ENCODE measurements around the gene TIMM8A. TPM values are rescaled to one million over a fixed set of nuclear protein-coding genes. Genes with fewer than 3 reads are reported as not detected.
A peak's percentile ranks its signal among the peaks of the same experiment; 100 is the strongest.

TIMM8A gene
- total RNA-seq, result 10 to 100 TPM; 16.7 to 23.6 TPM

GRCh38 chrX:101348452-101349192 lies at the start of gene TIMM8A:
TIMM8A (minus strand) TSS chrX:101348742; CDS start chrX:101348664, 78 bp downstream.
- no peaks in the 10 kb centered on the region for H3K27me3 Mint-ChIP-seq
- peak; percentile 99 for ATAC-seq
- CTCF ChIA-PET, result interaction anchor here (1.4 kb wide), 1 partner anchor 42 kb away, joined by 5 read pairs; the partner anchor contains the start of gene RPL36A
- peak; percentile 86 for DNase-seq
- H3K27ac Mint-ChIP-seq, result peak within 1 kb of the TSS; percentile 91
- H3K36me3 Mint-ChIP-seq, result peaks cover 8% of the 10 kb centered on the region
- peak within 1 kb of the TSS; percentile 89 for H3K4me3 Mint-ChIP-seq
- no peaks in the 10 kb centered on the region for H3K9me3 Mint-ChIP-seq (ENCODE audit: low read depth)
- H3K4me1 Mint-ChIP-seq, result peaks cover 15% of the 10 kb centered on the region

- ATAC-seq (no peak), DNase-seq (no peak)
- H3K36me3 Mint-ChIP-seq, result peaks cover 36% of the 10 kb centered on the region
- no peaks in the 10 kb centered on the region for H3K9me3 Mint-ChIP-seq (ENCODE audit: low read depth)
- no peak overlapping the region for H3K4me3 Mint-ChIP-seq
- no peaks in the 10 kb centered on the region for H3K27me3 Mint-ChIP-seq
- peaks cover 19% of the 10 kb centered on the region for H3K4me1 Mint-ChIP-seq
- peak overlapping the region; percentile 5 for H3K27ac Mint-ChIP-seq
- CTCF ChIA-PET, result no interaction called here
These were observed 49.2 kb upstream of the TIMM8A start for GRCh38 chrX:101397779-101398178.

- Mint-ChIP-seq H3K9me3 (ENCODE audit: low read depth) (no peaks in the 10 kb centered on the region), H3K4me3 (no peak overlapping the region), H3K27me3 (no peaks in the 10 kb centered on the region), H3K36me3 (peaks cover 46% of the 10 kb centered on the region), H3K27ac (peak overlapping the region; percentile 34), H3K4me1 (peaks cover 24% of the 10 kb centered on the region)
- DNase-seq (no peak), ATAC-seq (no peak)
- CTCF ChIA-PET, result interaction anchor here (1.0 to 1.7 kb wide), 2 partner anchors 8 to 115 kb away, joined by 3 read pairs; no protein-coding TSS in a partner anchor
These were observed 47.2 kb upstream of the TIMM8A start for GRCh38 chrX:101395789-101396188.

DNA sequence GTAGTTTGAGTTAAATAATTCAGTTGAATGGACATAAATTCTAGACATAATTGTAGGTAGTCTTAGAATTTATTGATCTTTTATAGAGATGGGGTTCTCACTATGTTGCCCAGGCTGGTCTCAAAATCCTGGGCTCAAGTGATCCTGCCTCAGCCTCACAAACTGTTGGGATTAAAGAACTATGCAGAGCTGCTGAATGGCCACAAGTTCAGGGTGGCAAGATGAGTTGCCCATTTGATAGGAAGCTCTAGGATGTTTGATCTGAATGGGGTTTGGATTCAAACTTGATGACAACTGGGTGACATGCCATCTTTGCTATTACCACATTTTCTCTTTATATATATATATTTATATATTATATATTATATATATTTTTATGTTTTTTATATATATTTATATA lies 45.8 kb upstream of the TIMM8A start:
- H3K27ac Mint-ChIP-seq, result peak overlapping the region; percentile 68
- H3K9me3 Mint-ChIP-seq (ENCODE audit: low read depth), result no peaks in the 10 kb centered on the region
- ATAC-seq, result no peak
- peaks cover 27% of the 10 kb centered on the region for H3K4me1 Mint-ChIP-seq
- DNase-seq, result no peak
- H3K27me3 Mint-ChIP-seq, result no peaks in the 10 kb centered on the region
- H3K4me3 Mint-ChIP-seq, result no peak overlapping the region
- CTCF ChIA-PET, result no interaction called here
- peaks cover 34% of the 10 kb centered on the region for H3K36me3 Mint-ChIP-seq

GRCh38 chrX:101393530-101394305 lies 45.2 kb upstream of the TIMM8A start:
- Mint-ChIP-seq H3K9me3 (ENCODE audit: low read depth) (no peaks in the 10 kb centered on the region), H3K27me3 (no peaks in the 10 kb centered on the region), H3K4me1 (peaks cover 27% of the 10 kb centered on the region), H3K36me3 (peaks cover 34% of the 10 kb centered on the region), H3K4me3 (peak overlapping the region; percentile 88), H3K27ac (peak overlapping the region; percentile 68)
- CTCF ChIA-PET, result no interaction called here
- no peak for ATAC-seq
- DNase-seq, result no peak

DNA sequence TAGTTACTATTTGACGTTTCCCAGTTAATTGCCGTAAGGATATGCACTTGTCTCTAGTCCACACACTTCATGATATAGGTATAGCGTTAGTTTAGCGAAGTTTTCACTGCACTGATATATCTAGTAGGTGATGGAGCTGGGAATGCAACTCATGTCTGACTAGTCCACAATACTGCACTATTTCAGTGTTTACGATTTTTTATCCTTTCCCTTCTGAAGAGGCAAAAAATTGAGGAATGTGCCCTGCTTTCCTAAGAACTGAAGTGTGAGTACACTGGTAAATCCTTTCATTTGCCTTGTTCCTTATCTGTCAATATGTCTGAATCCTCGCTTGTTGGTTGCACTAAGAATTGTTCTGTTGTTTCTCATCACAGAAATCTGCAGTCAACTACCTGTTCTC lies 43.3 kb upstream of the TIMM8A start:
- peak overlapping the region; percentile 88 for H3K4me3 Mint-ChIP-seq
- no peak for DNase-seq
- CTCF ChIA-PET, result interaction anchor here (0.9 to 1.3 kb wide), 2 partner anchors 13 to 45 kb away, joined by 3 to 4 read pairs; no protein-coding TSS in a partner anchor

DNA sequence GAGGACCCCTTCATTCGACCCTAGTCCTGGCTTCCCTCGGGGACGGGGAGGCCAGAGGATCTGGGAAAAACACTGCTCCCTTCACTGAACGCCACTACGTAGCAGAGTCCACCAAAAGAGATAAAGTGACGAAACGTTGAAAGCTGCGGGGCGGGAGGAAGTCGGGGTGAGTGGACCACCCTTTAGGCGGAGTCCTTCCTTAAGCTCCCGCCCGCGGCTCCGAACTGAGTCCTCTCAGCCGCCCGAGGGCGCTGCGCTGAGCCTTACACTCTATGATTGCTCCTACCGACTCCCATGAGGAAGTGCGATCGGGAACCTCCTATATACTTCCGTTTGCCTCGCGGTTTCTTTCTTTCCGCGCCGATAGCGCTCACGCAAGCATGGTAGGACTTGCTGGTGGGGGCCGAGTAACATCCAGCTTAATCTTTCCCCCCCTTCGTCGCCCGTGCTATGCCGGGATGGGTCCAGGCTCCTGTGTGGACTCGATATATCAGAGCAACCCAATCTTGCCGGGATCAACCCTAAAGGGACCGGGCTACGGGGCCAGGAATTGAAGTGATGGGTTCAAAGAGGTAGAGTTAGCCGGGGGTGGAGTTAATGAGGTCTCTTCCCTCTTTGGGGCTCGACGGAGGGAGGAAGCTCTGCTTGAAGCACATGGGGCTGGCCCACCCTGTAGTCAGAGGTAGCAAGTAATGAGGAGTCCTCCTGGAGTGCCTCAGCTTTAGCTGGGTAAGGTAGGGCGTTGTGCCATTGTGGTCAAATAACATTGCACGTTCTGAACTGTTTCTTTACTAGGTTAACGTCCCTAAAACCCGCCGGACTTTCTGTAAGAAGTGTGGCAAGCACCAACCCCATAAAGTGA lies 42.4 kb upstream of the TIMM8A start, which contains the start of gene RPL36A:
Gene RPL36A, plus strand, starts transcription at position 348 of the 862 bp plus-strand sequence. Its CDS starts 33 bp downstream, at position 381.
- CTCF ChIA-PET, result interaction anchor here (0.8 to 2.0 kb wide), 8 partner anchors 10 to 43 kb away, joined by 3 to 6 read pairs (median 4); partner anchors contain the start of genes GLA and TIMM8A
- H3K4me1 Mint-ChIP-seq, result peaks cover 27% of the 10 kb centered on the region
- H3K4me3 Mint-ChIP-seq, result peak within 1 kb of the TSS; percentile 88
- peak; percentile 97 for ATAC-seq
- H3K27ac Mint-ChIP-seq, result peak within 1 kb of the TSS; percentile 89
- peaks cover 2% of the 10 kb centered on the region for H3K27me3 Mint-ChIP-seq
- peaks cover 31% of the 10 kb centered on the region for H3K36me3 Mint-ChIP-seq
- DNase-seq, result peak; percentile 90
- no peaks in the 10 kb centered on the region for H3K9me3 Mint-ChIP-seq (ENCODE audit: low read depth)

More for the DNA sequence above, 43.3 kb upstream of the TIMM8A start:
- Mint-ChIP-seq H3K36me3 (peaks cover 33% of the 10 kb centered on the region), H3K27me3 (no peaks in the 10 kb centered on the region), H3K27ac (peak overlapping the region; percentile 89), H3K4me1 (peaks cover 27% of the 10 kb centered on the region), H3K9me3 (ENCODE audit: low read depth) (no peaks in the 10 kb centered on the region)
- ATAC-seq, result no peak

DNA sequence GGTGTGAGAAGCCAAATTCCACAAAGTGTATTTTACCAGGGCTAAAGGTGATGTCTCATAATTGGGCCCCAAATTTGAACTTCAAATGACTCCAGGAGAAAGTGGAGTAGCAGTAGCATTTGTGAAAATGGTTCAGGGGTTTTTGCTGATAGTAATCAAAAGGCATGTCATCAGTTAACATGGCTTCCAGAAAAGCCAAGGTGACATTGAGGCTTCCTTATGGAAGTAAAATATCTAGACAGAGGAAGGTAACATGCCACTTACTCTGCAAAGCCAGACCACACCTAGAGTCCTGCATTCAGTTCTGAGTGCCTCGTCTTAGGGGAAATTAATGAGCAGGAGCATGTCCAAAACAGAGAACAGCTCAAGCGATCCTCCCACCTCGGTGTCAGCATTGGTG lies 40.1 kb upstream of the TIMM8A start:
- Mint-ChIP-seq H3K36me3 (peaks cover 21% of the 10 kb centered on the region), H3K27me3 (peaks cover 2% of the 10 kb centered on the region), H3K4me3 (no peak overlapping the region), H3K27ac (no peak overlapping the region), H3K4me1 (peaks cover 17% of the 10 kb centered on the region), H3K9me3 (ENCODE audit: low read depth) (no peaks in the 10 kb centered on the region)
- DNase-seq (no peak), ATAC-seq (no peak)
- CTCF ChIA-PET, result no interaction called here

DNA sequence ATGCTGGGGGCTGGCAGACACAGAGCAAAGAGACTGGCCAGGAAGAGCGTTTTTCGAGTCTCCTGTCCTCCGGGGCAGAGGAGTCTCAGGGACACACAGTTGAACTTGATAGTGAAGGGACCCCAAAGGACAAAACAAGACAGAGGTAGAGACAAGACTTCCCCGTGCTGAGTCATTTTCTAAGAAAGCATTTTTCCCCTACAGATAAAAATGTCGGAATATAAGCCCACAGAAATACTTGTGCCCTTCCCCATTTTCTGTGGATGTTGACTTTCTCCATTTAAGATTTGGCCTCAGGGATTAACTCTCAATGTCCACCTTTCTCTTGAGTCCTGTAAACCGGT lies 38.0 kb upstream of the TIMM8A start:
- ATAC-seq, result no peak

DNA sequence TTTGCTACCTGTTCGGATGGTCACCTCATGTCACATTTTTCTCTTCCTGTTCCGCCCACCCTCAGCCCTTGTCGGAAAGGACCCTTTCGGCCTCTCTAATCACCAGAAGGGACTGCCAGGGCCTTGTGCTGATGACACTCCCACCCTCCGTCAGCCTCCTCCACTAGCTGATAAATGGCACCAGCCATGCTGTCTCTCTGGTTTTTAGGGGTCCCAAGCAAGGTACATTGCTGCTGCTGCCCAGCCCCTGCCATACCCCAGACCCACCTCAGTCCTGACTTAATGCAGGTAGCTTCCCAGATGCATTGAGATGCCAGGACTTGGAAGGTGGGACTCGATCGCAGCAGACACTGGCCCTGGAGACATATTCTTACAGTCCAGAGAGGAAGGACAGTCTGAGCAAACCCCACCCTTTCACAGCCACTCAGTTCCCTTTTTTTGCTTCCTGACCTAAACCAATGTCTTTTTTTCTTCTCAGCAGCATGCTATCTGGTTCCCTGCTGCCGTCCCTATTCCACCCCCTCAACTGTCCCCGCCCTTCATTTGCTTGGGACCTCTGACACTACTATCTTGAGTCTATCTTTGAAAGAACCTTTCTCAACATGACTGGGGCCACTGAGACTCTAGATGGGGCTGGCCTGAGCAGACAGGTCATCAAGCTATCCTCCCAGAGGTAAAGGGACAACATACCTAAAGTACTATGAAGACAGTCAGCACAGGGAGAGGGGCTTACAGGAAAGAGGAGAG lies 37.4 kb upstream of the TIMM8A start, which contains the start of gene BTK:
Gene BTK, minus strand, starts transcription at position 397 of the 747 bp plus-strand sequence. CDS start 10,907 bp downstream, outside the sequence.
- Mint-ChIP-seq H3K27ac (no peak within 1 kb of the TSS), H3K27me3 (peaks cover 2% of the 10 kb centered on the region), H3K4me1 (peaks cover 9% of the 10 kb centered on the region), H3K4me3 (no peak within 1 kb of the TSS), H3K9me3 (ENCODE audit: low read depth) (no peaks in the 10 kb centered on the region), H3K36me3 (no peaks in the 10 kb centered on the region)
- DNase-seq, result no peak
- no peak for ATAC-seq
- CTCF ChIA-PET, result no interaction called here

More for the DNA sequence above, 38.0 kb upstream of the TIMM8A start:
- Mint-ChIP-seq H3K4me3 (no peak overlapping the region), H3K36me3 (peaks cover 4% of the 10 kb centered on the region), H3K27ac (no peak overlapping the region), H3K27me3 (peaks cover 2% of the 10 kb centered on the region), H3K9me3 (ENCODE audit: low read depth) (no peaks in the 10 kb centered on the region), H3K4me1 (peaks cover 9% of the 10 kb centered on the region)
- CTCF ChIA-PET, result no interaction called here
- DNase-seq, result no peak

DNA sequence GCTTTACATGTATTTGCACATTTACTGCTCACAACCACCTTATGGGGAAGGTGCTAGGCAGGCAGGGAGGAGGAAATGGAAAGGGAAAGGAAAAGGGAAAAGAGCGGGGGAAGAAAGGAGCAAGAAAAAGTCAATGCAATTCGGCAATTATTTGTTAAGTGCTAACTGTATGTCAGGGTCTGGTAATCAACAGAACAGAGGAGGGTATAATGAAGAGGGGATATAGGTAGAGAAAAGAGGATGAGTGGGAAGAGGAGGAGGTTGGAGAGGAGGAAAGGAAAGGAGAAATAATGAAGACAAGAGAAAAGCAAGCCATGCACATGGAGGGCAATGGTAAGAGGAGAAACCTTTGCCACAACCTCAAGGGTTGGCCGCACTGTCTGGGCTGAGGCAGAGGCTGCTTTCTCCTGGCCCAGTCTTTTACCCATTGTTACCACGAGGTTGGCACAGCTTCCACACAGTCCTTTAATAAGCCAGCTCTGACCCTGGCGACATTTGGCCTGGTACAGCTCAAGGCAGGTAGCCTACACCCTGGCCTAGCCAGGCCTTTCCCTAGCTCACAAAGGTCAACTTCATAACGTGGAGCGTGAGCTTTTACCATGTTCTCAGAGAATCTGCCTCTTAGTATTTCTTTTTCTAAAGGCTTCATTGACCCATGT lies 36.6 kb upstream of the TIMM8A start:
- no peak overlapping the region for H3K27ac Mint-ChIP-seq
- H3K36me3 Mint-ChIP-seq, result no peaks in the 10 kb centered on the region
- ATAC-seq, result no peak
- DNase-seq, result no peak
- no peak overlapping the region for H3K4me3 Mint-ChIP-seq
- peaks cover 2% of the 10 kb centered on the region for H3K27me3 Mint-ChIP-seq
- no peaks in the 10 kb centered on the region for H3K9me3 Mint-ChIP-seq (ENCODE audit: low read depth)
- CTCF ChIA-PET, result no interaction called here
- peaks cover 7% of the 10 kb centered on the region for H3K4me1 Mint-ChIP-seq

DNA sequence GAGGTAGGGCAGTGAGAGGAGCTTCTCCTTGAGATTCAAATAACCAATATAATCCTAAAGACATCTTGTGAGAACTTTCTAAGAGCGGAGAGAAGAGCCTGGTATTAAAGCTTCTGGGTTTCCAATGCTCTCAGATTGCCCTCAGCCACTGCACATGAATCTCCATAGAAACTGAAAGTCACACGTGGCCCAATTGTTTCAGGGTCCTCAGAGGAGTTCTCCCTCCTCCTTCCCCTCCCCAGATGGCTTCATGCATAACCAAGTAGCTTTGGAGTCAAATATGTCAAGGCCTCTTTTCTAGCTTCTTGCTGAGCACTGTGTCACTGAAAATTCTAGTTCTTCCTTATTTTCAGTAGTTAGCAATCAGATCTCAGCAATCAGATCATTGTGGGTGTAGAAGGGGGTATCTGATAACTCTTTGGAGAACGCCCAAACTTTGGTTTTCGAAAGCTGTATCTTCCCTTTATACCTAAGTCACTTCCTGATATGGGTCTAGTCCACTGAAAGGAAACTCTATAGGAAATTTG lies 35.2 kb upstream of the TIMM8A start:
- Mint-ChIP-seq H3K4me3 (no peak overlapping the region), H3K36me3 (no peaks in the 10 kb centered on the region), H3K9me3 (ENCODE audit: low read depth) (no peaks in the 10 kb centered on the region), H3K4me1 (peaks cover 5% of the 10 kb centered on the region), H3K27ac (no peak overlapping the region), H3K27me3 (peaks cover 4% of the 10 kb centered on the region)
- no peak for ATAC-seq
- DNase-seq, result no peak
- CTCF ChIA-PET, result no interaction called here

Measured in activated CD8-positive, alpha-beta memory T cell treated with anti-CD3 and anti-CD28 coated beads, Interleukin-2, amount 10 ng/mL, durations not matched to agents 7 days and 5 days (primary cell).